GM18861 (cell line): ENCODE data around the gene SH3BP5.

ENCODE experiments used
- ATAC-seq: cut with Tn5 transposase; IDR thresholded peaks from one replicate; pipeline ENCODE4 v1.9.1; 2021; ENCODE audit not compliant: unreplicated experiment

SH3BP5 gene

GRCh38 chr3:15300323-15301078, 31.9 kb downstream of the SH3BP5 start:
- no peak for ATAC-seq

- no peak for ATAC-seq
Observed at GRCh38 chr3:15299036-15299435, 33.4 kb downstream of the SH3BP5 start.

DNA sequence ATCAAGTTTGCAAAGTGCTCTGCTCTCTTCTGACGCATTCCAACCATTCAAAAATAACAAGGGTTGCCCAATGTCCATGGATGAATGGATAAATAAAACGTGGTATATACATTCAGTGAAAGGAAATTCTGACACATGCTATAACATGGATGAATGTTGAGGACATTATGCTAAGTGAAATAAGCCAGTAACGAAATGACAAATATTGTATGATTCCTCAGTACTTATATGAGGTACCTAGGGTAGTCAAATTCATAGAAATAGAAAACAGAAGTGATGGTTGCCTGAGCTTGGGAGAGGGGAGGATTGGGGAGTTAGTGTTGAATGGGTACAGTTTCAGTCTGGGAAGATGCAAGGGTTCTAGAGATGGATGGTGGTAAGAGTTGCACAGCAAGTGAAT, 33.9 kb downstream of the SH3BP5 start:
- no peak for ATAC-seq

DNA sequence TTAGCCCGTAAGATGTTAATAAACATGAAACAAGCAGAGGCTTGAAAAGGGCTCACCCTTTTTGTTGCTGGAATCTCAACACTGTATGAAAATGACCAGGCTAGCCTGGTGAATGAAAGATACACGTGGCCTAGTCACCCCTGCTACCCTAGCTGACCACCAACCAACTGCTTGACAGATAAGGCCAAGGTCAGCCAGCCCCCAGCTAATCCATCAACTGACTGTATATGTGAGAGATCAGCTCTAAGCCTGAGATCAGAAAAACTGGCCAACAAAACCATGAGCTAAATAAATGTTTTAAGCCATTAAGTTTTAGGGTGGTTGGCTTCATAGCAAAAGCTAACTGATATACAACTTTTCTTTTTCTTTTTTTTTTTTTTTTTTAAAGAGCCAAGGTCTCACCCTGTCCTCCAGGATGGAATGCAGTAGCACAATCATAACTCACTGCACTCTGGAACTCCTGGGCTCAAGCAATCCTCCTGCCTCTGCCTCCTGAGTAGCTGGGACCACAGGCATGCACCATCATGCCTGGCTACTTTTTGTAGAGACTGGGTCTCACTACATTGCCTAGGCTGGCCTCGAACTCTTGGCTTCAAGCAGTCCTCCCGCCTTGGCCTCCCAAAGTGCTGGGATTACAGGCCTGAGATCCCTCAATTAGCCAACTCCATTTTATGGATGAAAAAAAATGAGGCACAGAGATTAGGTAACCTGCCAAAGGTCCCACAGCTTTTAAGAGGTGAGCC, 34.6 kb downstream of the SH3BP5 start:
- no peak for ATAC-seq

DNA sequence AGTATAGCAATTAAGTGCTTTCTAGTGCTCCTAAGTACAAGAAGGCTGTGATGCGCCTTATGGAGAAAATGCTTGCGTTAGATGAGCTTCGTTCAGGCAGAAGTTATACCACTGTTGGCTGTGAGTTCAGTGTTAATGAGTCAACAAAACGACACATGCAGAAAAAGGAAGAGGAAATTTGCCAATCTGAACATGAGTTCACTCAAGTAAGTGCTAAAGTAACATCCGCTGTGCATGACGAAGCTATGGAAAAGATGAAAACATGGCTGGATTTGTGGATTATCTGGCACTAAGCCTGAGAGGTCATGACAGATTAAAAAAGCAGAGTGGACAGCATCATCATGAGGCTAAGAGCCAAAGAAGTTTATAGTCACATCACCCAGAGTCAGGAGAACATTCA, 36.9 kb downstream of the SH3BP5 start:
- no peak for ATAC-seq

GRCh38 chr3:15294929-15295328, 37.5 kb downstream of the SH3BP5 start:
- no peak for ATAC-seq

- ATAC-seq, result no peak
Observed at GRCh38 chr3:15292765-15293522, 39.4 kb downstream of the SH3BP5 start.

DNA sequence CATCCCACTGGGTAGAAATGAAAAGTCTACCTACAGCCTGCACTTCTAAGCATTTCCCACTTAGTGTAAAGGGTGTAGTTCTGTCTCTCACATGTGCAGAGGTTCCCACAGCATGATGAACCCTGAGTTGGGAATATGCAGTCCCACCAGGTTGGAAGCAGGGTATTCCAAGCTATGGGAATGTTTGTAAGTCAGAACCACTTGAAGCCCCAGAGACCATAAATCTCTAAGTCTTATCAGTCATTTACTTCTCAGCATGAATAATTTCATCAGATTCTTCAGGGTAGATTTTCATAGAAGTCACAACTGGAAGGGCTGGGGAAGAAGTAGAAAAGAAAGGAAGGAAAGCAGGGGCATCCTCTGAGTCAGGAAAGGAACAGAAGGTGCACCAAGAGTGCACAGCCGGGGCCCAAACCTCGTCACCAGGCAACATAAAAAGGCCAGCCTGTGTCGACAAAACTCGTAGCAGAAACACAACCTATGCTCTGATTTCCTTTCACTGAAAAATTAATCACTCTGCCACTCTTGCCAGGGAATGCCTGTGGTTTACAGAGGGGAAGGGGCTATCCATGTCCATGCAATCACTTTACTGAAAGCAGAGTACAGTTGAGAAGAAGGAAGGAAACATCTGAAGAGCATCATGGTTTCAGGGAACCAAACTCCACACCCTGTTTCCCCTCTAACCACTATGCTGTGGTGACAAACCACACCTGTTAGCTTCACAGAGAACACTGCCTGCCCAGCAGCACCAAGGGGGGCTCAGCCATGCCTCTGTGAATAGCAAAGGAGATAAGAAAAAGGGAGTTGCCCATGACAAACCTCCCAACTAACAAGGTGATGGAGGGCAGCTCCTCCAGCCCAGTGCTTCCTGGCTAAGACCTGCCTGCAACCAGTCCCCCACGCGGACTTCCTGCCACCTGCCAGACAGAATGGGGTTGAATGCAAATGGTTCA, 40.5 kb downstream of the SH3BP5 start:
- ATAC-seq, result peak; percentile 81

GRCh38 chr3:15290736-15291135, 41.6 kb downstream of the SH3BP5 start:
- ATAC-seq, result no peak

GRCh38 chr3:15289661-15290060, 42.7 kb downstream of the SH3BP5 start:
- ATAC-seq, result no peak

DNA sequence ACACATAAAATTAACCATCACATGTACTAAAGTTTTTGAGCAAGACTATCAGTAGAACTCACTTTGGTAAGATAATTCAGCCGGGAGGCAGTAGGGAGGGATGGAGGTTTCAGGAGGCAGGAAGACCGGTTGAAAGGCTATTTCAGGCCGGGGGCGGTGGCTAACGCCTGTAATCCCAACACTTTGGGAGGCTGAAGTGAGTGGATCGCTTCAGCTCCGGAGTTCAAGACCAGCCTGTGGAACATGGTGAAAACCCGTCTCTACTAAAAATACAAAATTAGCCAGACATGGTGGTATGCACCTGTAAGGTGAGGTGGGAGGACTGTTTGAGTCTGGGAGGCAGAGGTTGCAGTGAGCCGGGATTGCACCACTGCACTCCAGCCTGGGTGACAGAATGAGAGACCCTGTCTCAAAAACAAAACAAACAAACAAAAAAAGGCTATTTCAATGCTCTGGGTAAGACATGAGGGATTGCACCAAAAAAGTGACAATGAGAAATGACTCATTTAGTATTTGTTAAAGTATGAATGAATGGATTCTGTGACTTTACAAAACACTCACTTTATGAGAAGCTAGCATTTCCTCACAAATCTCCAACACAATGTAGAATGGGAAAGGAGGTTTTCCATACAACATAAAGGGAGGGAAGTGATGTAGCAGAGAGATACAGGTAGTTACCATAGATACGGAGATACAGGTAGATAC, 43.9 kb downstream of the SH3BP5 start:
- no peak for ATAC-seq

GRCh38 chr3:15287565-15288330, 44.6 kb downstream of the SH3BP5 start:
- no peak for ATAC-seq

DNA sequence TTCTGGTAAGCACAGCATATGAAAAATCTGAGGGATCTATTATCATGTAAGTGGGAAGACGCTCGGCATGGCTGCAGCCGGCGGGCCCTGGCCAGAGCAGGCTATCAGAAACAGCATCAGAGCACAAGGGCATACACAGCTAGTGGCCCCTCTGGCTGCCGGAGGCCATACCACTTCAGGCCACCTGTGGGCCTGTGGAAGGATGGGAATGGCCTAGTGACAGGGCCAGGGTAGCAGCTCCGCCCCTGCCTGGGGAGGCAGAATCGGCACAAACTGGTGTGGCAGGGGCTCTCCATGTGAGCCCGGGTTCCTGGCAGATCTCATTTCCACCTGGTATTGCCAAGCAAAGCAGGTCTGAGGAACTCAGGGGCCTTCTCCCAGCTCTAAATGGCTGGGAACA, 46.4 kb downstream of the SH3BP5 start:
- no peak for ATAC-seq

- ATAC-seq, result no peak
Observed at GRCh38 chr3:15284121-15284889, 48.1 kb downstream of the SH3BP5 start.

DNA sequence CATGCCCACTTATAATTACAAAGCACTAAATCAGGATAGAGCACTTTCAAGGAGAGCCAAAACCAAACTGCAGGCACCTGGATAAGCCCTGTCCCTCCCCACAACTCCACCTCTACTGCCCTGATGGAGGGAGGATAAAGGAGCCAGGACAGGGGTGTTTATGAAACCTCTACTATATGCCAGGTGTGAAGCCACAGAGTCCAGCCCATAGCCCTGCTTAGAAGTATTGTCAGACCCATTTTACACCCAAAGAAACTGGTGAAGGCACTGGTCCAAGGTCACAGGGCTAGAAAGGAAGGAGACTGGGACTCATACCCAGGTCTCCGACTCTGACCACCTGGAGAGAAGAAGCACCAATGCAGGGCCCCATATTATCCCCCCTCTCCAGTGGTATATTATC, 48.7 kb downstream of the SH3BP5 start:
- ATAC-seq, result no peak

DNA sequence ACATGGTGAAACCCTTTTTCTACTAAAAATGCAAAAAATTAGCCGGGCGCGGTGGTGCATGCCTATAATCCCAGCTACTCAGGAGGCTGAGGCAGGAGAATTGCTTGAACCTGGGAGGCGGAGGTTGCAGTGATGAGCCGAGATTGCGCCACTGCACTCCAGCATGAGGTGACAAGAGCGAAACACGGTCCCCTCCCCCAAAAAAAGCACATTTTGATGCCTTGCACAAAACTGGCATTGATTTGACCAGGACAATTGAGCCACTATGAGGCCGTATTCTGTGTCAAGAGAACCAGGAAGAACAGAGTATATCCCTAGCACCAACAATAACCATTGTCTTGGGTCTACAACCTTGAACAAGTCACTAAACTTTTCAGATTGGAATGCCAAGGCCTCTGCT, 50.6 kb downstream of the SH3BP5 start:
- ATAC-seq, result no peak

- ATAC-seq, result no peak
Observed at GRCh38 chr3:15280853-15281532, 51.4 kb downstream of the SH3BP5 start.
